GM13976 (cell line): ENCODE results near the gene MYH6.

Experiments
- DNase-seq: peaks from one replicate; pipeline ENCODE4 v3.0.0; 2012; ENCODE audit warnings: low spot score
- CTCF ChIP-seq: IDR thresholded peaks from 2 replicates; pipeline ENCODE4 v1.5.1; 2012; ENCODE audit warnings: borderline replicate concordance, mild to moderate bottlenecking; ENCODE audit not compliant: insufficient read depth; ENCODE audit errors: extremely low read depth, missing control alignments, control extremely low read depth
- in situ Hi-C: fragments of 300-500 bp; cut with MboI; formaldehyde crosslinking; loops from one replicate; pipeline ENCODE4 v1.12.0; 2022; ENCODE audit warnings: low sequenced_read_pairs, mixed read lengths, inconsistent platforms; ENCODE audit not compliant: unreplicated experiment

Gene MYH6

DNA sequence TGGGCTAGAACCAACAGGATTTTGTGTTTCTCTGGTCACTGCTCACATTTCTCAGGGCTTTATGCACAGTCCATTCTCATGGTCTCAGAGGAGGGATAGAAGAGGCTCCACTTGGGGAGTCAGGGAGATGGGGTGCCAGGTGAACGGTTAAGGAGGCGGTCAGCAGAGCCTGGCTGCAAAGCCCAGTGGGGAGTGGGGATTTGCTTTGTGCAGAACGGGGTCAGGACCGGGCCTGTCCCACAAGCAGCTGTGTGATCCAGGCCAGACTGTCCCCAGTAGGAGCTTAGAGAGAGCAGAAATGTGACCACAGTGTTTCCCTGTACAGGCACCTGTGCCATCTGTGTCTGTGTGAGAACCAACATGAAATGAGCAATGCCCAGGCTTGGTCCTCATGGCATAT, 27.1 kb downstream of the MYH6 start:
- in situ Hi-C loops = no loop called here
- no peak for TF ChIP-seq CTCF
- DNase-seq = no peak

- in situ Hi-C loops = no loop called here
- no peak for DNase-seq
- TF ChIP-seq CTCF = no peak
These were observed 27.7 kb downstream of the MYH6 start for GRCh38 chr14:23380197-23380914.

DNA sequence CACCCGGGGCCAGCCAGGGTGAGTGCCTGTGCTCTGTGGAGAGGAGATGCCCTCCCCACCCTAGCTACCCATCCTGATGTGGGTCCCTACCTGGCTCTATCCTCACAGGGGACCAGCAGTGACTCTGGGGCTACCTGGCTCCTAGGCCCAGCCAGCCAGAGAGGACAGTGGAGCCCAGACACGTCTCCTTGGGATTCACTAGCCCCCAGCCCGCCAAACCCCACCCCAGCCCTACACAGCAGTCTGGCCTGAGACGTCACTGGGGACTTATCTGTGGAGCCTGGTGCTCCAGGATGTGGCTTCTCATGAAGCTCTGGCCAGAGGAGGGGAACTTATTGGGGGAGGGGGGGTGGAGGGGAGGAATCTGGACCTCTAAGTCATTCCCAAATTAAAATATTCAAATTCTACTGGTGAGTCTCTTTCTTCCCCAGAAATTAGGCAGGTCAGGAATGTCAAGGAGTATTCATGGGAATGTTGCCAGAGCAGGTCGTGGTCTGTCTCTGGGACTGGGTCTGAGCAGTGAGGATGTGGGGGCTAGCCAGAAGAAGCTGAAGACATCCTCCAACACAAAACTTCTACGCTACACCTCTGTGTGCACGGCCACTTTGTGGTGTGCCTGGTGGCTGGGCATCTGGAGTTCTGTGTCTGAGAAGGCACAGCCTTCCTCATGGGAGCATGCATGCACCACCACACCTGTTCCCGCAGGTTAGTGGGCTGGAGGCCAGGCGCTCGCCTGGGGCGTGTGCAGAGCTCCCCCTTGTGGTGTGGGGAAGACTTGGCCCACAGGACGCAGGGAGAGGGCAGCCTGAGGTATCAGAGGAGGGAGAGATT, 28.5 kb downstream of the MYH6 start:
- in situ Hi-C loops = no loop called here
- peak; percentile 97 for TF ChIP-seq CTCF
- peak; percentile 88 for DNase-seq

DNA sequence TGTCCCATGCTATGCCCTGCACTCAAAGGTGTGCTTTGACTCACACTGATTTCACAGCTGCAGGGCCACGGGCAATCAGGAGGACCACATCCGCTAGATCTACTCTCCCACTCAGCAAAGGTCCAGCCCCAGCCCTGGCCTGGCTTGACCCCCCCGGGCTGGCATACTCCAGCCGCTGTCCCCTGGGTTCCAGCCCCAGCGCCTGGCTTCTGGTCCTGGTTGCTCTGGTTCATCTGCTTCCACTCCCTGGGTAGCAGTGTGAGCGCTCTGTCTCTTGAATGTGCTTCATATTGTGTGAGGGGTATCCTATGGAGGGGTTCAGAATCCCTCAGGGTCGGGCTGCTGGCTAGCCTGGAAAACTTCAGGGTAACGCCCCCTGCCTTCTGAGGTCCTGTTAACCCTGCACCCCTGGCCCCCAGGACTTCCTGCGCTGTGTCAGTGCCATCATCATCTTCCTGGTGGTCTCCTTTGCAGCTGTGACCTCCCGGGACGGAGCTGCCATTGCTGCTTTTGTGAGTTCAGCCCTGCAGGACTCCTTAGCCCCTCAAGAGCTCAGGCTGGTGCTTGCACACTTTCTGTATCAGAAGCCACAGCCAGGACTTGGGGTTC, 29.4 kb downstream of the MYH6 start:
- DNase-seq = no peak
- in situ Hi-C loops = no loop called here
- no peak for TF ChIP-seq CTCF

DNA sequence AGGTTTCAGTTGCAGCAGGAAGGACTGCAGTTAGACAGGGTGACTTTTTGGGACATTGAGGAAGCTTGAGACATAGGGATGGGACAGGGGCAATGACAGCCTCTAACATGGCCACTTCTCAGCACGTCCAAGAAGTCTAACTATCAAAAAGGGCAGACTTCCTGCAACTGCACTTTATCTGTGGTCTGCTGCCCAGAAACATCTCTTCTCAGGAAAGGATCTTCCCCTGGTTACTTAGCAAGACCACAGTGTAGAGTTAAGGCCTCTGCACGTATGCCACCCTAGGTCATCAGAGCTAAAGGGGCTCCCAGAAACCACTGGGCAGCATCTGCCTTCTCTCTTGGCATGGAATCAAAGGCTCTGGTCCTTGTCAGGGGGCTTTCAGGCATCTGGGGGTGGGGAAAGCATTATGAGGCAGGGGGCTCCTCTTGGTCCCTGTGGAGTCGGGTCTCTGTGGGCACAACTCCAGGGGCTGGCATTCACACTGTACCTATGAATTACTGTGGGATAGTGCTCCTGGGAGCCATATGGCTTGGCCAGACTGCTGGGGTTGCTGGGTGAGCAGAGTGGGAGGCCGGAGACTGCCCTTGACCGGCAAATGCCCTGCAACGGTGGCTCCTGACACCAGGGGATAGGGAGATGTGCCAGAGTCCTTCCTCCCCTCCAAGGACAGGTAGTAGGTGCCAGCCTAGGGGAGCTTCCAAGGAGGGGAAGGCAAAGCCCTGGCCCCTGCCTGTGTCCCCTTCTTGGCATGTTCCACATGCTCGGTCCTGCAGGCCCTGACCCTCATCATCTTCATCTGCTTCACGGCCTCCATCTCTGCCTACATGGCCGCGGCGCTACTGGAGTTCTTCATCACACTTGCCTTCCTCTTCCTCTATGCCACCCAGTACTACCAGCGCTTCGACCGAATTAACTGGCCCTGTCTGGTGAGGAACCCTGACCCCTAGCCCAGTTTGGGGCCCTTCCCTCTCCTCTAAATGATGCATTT, 30.2 kb downstream of the MYH6 start:
- in situ Hi-C loops = no loop called here
- TF ChIP-seq CTCF = no peak
- no peak for DNase-seq

GRCh38 chr14:23377198-23377550, 30.9 kb downstream of the MYH6 start:
- TF ChIP-seq CTCF = no peak
- DNase-seq = no peak
- in situ Hi-C loops = no loop called here
